Activated CD8-positive, alpha-beta memory T cell treated with anti-CD3 and anti-CD28 coated beads for 36 hours (primary cell): ENCODE results near the gene DIPK2B. TPM values are rescaled to one million over a fixed set of nuclear protein-coding genes. Genes with fewer than 3 reads are reported as not detected.

ENCODE experiments used
- CTCF ChIA-PET: fragments of 350-600 bp; sonication (Branson Sonifier 250); formaldehyde crosslinking; loops from one replicate; lab custom pipeline; 2021; ENCODE audit warnings: antibody characterized with exemption; lab: Charles Lee
- POLR2A ChIA-PET: fragments of 350-600 bp; sonication (Branson Sonifier 250); formaldehyde crosslinking; loops from one replicate; lab custom pipeline; 2021; ENCODE audit warnings: antibody characterized with exemption; lab: Charles Lee
- total RNA-seq, 2 experiments: library from RNA; stranded (reverse); gene quantifications; one replicate each; pipeline ENCODE4 v1.2.3, GENCODE V29; 2021

The DIPK2B gene
- total RNA-seq, 2 experiments from 2014 or later = not detected

DNA sequence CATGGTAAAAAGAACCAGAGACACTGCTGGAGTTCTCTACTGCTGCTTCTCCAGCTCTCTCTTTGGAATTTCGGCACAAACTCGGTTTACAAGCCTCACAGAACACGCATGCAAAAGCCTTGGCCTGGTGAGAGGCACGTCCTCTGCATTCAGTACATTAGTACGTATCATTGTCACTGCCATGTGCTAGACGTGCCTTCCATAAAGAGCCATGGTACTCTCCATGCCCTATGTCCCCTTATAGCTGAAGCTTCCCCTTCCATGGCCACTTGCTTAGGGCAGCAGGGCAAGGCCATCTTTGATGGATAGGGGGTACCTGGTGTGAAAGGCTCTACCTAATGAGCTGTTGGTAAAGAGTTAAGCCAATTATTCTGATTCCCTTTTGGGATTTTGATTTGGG is 35.0 kb downstream of the DIPK2B start:
- POLR2A ChIA-PET = no interaction called here
- CTCF ChIA-PET = no interaction called here

DNA sequence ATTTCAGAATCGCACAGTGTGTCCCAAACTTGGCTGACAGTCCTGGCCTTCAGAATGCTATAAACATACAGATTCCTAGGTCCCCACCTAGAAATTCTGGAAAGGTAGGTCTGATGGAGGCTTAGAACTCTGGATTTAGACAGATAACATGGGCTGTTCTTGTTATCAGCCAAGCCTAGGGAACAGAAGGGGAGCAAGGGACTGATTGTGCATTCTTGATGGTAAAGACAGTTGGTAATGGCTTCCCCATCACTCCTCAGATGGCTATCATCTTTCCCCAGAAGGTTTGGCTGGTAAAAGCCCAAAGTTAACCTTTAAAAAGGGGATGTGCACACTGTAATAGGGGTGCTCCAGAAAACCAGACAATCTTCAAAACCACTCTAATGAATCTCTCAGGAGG is 35.7 kb downstream of the DIPK2B start:
- POLR2A ChIA-PET = no interaction called here
- CTCF ChIA-PET = no interaction called here

DNA sequence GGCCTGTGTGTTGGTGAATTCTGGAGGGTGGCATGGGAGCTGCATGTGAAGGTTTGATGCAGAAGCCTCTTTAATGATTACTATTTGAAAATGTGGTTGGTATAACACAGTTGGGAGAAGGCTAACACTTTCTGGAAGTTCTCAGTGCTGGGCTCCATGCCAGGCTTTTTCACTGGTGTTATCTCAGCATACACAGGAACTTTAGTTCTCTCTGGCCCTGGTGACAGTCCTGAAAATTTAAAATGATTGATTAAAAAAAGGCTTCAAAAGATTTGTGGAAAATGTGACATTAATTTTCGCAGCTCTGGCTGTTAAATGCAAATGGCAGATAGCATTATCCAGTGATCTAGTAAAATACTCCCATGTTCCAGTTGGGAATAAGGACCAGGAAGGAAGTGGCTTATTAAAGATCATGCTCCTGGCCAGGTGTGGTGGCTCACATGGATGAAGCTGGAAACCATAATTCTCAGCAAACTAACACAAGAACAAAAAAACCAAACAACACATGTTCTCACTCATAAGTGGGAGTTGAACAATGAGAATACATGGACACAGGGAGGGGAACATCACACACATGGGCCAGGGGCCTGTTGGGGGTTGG is 36.6 kb downstream of the DIPK2B start:
- CTCF ChIA-PET = no interaction called here
- POLR2A ChIA-PET = no interaction called here

DNA sequence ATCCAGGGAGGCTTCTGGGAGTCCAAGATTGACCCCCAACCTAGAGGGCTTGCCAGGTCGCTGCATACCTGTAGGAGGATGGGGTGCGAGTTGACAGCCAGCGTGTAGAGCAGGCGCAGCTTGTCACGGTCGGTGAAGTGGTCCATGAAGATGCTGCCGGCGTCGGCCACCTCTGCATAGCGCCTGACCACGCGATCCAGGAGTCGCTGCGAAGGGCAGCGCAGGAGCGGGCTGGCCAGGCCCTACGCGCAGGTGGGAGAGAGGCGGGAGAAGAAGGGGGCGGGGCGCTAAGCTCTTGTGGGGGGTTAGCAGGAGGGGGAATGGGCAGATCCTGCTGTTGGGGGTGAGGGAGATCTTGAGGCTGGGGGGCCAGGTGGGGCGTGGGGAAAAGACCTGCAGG is 43.0 kb downstream of the DIPK2B start:
- CTCF ChIA-PET = no interaction called here
- POLR2A ChIA-PET = no interaction called here

DNA sequence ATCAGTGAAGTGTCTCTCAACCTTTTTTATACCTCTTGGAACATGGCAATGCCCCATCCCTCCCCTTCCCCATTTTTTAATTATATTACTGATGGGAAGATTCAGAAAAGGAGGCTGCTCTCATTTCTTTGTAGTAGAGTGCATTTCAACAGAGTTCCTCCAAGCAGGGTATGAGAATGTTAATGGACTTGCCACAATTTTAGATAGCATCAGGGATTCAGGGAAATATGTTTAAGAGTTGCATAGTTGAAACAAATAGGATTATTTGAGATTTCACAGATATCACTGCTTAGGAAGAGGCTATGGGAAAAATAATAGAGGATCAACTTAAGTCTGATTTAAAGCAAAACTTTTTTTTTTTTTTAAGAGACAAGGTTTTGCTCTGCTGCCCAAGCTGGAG is 46.2 kb downstream of the DIPK2B start:
- POLR2A ChIA-PET = no interaction called here

DNA sequence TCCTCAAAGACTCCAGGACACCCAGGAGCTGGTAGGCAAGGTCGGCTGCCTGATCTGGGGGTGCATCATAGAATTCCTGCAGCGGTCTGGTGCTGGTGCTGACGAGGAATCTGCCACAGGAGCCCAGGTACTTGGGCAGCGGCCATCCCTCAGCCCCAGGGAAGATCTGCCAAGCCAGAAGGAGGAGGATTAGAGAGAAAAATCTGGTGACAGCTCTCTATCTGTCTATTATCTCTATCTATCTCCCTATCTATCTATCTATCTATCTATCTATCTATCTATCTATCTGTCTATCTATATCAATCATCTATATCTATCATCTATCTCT is 46.7 kb downstream of the DIPK2B start:
- ChIA-PET POLR2A (no interaction called here), CTCF (no interaction called here)

More for the DNA sequence above, 46.2 kb downstream of the DIPK2B start:
- CTCF ChIA-PET = no interaction called here
